ENCODE data around the gene CSNK1D.

DNA sequence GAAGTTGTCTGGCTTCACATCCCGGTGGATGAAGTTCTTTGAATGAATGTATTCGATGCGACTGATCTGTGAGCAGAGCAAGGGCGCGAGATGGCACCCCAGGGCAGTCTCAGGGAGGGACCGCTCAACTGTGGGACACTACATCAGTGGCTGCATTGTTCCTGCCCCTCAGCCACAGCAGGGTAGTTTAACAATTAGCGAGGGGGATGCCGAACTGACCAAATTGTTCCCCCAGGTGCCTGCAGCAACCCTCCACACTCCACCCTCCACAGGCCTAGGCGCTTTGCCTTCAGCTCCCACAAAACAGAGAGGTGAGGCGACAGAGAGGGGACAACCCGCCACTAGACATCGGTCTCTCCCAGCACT lies 20.3 kb downstream of the CSNK1D start:
- TF ChIP-seq, protein P1, sequence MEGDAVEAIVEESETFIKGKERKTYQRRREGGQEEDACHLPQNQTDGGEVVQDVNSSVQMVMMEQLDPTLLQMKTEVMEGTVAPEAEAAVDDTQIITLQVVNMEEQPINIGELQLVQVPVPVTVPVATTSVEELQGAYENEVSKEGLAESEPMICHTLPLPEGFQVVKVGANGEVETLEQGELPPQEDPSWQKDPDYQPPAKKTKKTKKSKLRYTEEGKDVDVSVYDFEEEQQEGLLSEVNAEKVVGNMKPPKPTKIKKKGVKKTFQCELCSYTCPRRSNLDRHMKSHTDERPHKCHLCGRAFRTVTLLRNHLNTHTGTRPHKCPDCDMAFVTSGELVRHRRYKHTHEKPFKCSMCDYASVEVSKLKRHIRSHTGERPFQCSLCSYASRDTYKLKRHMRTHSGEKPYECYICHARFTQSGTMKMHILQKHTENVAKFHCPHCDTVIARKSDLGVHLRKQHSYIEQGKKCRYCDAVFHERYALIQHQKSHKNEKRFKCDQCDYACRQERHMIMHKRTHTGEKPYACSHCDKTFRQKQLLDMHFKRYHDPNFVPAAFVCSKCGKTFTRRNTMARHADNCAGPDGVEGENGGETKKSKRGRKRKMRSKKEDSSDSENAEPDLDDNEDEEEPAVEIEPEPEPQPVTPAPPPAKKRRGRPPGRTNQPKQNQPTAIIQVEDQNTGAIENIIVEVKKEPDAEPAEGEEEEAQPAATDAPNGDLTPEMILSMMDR (IDR thresholded peaks at IDR 0.05; ENCODE audit: borderline replicate concordance, extremely low read depth, low read length, poor library complexity, severe bottlenecking): no peak
- TF ChIP-seq EZH2 (IDR thresholded peaks at IDR 0.05; ENCODE audit: borderline replicate concordance, low read depth, low read length, severe bottlenecking): no peak
